NCI-H524 treated with DMSO at 0.1 percent for 48 hours (cell line): Measurements from ENCODE around the gene DENND1A.

Experiments
- DNase-seq: peaks from one replicate; lab custom pipeline; 2025; lab: John Stamatoyannopoulos, UW

DENND1A gene

DNA sequence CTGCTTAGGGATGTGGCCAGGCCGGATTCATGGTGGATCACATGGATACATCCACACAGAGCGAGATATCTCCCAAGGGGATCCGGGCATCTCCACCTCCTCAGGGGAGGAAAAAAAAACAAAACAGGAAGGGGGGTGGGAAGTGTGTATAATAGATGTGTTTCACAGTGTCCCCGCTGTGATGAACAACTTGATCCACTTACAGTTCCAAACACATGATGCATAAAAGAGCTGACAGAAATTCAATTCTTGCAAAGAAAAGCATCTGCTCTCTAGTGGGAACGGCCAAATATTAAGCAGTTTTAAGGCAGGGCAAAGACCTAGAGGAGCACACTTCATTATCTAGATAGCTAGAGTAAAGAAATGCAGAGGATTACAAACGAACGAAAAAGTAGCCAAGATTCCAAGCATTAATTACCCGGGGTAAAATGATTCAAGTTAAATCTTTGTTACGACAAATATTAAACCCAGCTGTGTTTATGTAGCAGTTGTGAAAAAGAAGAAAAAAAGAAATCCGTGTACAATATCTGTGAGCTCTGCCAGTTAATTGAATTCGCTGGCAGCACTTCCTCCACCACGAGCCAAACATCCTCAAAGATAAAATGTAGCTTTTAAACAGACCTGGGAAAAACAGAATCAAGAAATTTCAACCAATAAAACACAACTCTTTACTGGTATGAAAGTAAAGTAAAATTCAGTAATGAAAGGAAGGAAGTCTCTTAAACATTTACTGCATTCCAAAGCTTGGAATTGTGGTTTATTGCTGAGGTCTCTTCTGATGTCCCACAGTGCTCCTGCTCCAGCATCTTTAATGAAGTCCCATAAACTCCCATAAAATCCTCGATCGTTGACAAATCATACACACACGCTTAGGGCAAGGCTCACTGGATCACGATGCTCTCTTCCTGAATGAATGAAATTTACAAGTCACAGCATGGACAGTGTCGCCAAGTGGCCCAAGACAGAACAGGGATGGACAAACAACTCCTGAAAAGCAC lies 360.9 kb downstream of the DENND1A start:
- DNase-seq = no peak

DNA sequence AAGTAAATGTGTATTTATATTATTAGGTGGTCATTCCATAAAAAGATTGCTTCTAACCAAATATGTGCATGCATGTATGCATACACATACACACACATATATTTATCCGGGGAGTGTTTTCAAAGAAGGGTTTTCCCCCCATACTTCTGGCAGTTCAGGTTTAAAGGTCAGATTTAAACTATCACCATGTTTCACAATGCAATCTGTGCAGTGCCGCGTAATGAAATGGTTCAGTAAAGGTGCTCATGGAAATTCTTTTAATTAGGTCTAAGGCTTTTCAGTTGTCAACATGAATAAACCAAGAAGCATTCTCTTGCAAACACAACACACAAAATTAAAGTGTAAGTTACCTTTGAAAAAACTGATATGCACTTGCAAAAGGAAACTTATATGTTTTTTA lies 362.9 kb downstream of the DENND1A start:
- DNase-seq = no peak

DNA sequence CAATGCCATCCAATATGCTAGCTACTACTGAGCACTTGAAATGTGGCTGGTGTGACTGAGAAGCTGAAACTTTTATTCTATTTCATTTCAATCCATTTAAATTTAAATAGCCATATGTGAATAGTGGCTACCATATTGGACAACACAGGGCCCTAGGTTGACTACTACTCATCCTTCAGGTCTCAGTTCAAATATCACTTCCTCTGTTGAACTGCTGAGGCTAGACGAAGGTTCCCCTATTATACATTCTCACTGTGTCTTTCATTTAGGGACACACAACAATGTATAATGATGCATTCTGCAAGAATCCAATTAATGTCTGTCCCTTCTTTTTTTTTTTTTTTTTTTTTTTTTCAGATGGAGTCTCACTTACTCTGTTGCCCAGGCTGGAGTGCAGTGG lies 365.3 kb downstream of the DENND1A start:
- DNase-seq = no peak

DNA sequence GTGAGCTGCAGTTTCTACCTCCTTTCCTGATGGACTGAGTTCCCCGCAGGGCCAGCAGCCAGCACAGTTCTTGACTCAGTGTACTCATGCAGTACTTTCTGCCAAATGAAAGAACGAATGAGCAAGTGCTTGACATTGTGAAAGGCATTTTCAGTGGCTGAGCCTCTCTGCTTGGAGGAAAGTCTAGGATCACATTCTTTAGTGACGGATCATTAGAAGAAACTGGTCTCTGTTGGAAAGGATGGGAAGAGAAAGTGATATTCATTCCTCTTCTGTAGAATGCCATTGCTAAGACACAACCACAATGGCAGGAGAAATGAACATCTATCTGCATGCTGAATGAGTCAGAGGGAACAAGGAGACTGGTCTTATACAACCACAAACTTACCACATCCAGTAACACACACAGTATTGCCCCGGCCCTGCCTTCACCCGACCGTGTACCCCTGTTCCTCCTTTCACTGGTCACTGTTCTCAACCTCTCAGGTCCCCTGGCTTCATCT lies 367.0 kb downstream of the DENND1A start:
- DNase-seq = no peak

DNA sequence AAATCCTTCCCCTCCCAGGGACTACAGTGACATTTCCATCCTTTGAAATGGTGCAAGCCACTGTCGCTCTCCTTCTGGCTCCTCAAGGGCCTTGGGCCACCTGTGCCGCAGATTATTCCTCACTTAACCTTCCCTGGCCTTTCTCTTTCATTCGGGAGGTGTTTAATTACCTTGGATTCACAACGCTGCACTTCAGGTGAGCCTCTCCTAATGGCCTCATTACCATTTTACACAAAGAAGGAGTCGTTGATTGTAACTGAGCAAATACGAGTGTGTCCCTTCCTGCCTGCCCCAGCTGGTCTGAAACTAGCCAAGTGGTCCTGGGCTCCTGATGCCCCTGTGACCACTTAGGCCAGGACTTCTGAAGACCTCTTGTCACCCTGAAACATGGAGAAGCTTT lies 368.9 kb downstream of the DENND1A start:
- DNase-seq = peak; percentile 71

DNA sequence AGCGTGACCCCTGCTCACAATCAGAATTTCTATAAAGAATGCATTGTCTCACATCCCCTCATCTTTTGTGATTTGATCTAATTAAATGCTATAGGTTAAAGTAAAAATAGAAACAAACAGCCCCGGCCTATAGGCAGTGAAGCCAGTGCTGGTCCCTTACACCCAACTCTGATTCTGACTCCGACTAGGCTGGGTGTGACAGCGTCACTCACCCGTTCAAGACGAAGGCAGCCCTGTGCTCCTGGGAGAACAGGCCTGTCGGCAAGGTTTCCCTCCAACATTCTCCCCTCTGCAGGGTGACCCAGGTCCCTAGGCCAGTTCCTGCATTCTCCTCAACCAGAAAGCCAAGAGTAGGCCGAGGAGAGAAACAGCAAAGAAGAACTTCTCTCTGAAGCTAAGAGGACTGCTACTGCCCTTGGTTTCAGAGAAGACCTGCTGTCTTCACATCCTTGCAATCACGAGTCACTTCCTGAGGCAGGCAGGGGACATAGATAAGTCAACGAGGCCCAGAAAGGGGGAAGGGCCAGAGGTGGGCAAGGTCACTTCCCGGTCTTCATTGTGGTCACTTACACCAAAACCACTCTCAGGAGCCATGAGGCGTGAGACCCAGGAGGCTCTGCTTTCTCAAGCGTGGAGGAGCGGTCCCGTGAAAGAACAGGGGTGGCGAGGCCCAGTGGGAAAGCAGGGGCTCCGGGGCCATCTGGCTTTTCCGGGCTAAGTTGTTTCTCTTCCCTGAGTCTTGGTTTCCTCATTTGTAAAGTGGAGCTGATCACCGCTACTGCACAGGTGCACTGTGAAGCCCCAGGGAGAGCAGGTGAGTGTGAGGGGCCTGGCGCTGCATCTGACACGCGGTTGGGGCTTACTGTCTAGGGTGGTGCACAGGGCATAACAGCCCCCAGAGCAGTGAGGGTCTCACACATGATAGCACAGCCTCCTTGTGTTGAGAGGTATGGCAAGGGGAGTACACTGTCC lies 373.2 kb downstream of the DENND1A start:
- no peak for DNase-seq

DNA sequence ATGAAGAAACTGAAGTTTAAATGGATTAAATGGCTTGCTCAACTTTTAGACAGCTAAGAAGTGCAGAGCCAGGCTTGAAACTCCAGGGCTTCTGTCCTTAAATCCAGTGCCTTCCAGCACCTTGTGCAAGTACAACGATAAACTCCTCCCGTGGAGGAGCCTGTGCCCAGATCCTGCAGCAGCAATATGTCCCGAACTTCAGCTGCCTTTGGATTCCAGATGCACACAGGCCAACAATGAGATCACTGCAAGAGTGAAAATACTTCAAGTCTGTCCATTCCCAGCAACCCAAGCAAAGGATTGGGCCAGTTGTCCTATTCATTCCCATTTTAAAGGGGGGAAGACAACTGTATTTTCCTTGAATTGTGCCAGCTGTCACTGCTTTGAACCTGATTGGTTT lies 374.3 kb downstream of the DENND1A start:
- no peak for DNase-seq

DNA sequence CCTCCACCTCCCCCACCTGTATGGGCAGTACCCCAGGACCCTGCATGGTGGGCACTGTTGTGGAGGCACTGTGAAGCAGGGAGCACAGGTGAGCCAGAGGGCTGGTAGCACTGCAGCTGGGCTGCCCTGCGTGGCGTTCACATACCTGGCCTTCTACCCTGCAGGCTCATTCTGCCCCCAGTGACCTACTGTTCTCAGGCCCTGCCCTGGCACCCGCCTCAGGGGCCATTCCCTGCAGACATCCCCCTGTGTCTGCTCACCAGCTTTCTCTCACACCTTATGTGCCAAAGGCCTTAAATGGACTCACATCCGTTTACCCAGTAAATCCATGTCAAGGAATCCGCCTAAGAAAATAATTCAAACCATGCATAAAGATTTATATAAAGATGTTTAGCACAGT lies 377.4 kb downstream of the DENND1A start:
- DNase-seq = no peak

DNA sequence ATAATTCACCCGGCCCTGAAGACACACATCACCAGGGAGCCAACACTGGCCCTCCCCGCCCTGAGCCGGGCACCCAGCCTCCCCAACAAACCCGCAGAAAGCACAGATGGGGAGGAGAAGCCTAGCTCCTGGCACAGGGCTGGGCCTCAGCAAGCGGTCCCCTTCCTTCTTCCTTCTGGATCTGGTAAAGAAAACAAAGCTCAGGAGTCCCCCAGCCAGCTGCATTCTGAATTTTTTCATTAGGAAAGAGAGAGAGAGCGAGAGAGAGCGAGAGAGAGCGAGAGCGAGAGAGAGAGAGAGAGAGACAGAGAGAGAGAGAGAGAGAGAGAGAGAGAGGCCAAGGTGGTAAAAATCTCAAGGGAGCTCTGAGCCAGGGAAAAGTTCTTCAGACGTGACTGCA lies 378.2 kb downstream of the DENND1A start:
- DNase-seq = no peak

DNA sequence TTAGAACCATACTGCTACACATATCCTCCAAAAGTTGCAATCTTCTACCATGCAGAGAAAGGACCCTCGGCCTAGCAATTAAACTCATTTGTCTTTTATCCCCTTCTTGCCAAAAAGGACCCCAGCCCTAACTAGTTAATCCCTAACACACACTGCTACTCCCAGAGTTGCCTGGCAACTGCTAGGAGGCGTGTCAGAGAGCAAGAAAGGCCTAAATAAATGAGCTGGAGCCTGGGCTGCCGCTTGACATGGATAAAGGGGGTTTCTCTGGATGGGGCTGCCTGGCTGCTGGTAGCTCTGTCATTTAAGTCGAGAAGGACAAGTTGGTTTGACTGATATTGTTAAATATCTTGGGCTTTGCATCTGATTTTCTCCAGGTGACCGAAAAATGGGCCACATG lies 379.1 kb downstream of the DENND1A start:
- no peak for DNase-seq

DNA sequence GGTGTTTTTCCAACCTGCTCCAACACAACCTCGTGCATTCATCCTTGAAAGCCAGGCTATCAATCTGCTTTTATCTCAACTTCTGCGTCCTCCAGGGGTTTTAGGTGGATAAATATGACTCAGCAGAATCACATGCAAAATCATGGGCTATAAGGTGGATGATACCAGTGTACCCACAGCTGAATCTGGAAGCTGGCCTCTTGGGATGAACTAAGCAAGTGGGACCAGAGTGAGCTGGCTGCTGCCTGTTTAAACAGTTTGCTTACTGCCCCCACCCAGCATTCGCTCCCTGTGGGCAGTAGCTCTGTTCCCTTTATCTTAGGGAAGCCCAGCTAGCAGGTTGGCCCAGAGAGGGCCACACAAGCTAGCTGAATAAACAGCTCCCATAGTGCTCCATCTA lies 379.9 kb downstream of the DENND1A start:
- DNase-seq = no peak

DNA sequence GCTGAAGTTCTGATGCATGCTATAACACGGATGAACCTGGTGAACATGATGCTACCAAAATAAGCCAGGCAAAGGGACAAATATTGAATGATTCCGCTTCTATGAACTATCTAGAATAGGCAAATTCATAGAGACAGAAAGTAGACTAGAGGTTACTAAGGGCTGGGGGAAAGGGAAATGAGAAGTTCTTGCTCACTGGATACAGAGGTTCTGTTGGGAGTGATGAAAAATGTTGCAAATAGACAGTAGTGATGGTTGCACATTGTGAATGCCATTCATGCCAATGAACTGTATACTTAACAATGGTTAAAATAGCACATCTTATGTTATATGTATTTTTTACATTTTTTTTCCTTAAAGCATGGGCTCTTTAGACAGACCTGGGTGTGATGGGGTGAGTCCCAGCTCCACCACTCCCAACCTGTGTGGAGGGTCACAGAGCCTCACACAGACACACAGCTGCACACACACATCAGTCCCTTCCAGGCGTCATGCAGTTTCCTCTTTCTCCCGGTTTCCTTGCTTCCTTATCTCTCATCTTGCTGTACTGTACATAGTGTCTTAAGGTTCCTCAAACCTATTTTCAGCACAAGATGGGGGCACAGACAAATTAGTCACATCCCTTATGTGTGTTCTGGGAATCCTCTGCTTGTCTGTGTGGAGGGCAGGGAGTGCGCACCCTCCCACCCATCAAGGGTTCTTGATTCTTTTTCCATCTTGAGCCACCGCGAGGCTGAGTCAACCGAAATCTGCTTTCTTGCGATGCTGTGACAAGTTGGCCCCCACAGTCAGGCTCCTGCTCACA lies 381.0 kb downstream of the DENND1A start:
- DNase-seq = no peak

DNA sequence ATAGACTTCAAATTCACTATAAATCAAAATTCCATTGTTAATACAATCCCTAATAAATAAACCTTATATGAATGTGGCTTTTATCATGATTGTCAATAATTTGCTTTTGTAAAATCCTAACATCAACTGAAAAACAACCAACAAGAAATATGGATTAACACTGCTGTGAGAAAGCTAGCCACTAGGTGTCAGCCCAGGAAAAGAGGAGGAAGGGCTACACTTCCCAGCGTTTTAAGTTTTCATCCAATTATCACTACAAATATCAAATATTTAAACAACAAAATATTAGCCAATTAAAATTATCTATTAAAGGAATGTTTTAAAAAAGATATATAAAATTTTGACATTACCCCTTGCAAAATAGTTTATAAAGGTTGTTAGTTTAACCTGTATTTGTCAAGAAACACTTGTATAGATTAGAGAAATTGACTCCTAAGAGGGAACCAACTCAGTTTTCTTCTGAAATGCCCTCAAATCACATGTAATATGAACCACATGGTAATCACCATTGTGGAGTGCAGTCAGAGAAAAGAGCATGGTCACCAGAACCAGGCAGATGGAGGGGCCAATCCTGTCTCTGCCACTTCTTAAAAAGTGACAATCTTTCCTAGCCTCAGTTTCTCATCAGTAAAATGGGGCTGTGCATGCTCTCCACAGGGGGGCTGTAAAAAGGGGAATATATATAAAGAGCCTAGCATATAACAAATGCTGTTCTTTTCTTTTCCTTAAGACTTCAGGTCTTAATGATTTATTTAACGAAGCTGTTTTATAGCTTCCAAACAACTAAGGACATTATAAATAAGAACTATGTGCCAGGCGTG lies 385.7 kb downstream of the DENND1A start:
- DNase-seq = peak; percentile 11

DNA sequence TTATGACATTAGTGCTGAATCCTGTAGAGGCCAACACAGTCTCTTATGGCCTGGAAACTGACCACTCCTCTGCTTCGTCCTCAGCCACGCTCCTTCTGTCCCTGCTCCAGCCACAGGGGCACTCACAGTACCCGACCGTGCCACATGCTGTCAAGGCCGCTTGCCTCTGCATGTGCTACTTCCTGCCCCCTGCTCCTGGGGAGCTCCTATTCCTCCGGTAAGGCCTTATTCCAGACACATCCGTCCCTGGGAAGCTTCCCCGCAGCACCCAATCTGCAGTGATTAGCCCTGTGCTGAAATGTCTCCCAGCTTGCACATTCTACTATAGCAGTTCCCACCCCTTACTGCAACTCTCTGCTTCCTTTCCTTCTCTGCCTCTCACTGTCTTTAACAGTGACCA lies 386.4 kb downstream of the DENND1A start:
- DNase-seq = no peak

DNA sequence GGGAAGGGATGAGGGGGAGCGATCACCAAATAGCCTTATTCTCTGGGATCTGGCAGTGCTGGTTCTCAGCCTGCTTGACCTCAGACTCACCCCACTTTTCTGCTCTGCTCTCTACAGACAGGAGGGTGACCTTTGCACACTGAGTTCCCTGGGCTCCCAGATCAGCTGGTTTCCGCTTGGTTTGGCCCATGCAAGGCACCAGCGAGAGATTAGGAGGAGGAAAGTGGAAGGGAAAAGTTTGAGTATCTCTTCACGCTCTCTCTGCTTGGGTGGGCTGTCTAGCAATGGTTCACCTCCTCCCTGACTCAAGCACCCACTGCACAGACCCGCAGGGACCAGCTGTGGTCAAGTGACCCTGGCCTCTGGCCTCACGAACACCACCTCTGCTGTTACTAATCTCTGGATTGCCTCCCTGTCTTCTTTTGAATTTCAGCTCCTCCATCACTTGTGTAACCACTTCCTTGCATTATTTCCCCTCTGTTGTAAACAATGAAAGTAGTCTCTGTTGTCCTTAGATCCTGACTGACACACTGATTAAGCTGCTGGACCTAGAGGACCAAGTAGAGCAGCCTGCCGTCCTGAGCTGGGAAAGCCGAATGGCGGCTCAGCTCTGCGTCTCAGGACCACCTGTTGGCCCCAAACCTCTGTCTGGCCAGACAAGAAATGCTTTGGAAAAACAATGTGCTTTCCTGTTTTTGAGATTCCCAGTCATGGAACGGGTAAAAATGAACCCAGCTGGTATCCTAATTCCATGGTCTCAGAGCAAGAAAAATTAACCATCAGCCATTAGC lies 387.3 kb downstream of the DENND1A start:
- DNase-seq = no peak

DNA sequence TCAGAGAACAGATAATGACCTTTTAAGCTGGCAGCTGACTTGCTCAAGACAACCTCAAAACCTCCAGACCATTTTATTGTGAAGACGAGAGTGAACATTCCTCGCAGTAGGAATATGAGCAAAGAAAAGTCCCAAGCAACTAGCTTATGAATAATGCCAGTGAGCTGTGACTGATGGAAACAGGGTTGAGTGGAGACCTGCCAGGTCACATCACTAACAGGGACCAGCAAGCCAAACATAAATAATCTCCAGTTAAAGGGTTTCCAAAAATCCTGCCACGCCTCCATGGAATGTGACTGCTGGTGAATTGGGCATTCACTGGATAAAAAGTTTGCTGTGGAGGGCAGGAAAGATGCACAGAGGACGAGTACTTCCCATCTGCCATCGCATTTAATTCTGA lies 388.5 kb downstream of the DENND1A start:
- DNase-seq = no peak

DNA sequence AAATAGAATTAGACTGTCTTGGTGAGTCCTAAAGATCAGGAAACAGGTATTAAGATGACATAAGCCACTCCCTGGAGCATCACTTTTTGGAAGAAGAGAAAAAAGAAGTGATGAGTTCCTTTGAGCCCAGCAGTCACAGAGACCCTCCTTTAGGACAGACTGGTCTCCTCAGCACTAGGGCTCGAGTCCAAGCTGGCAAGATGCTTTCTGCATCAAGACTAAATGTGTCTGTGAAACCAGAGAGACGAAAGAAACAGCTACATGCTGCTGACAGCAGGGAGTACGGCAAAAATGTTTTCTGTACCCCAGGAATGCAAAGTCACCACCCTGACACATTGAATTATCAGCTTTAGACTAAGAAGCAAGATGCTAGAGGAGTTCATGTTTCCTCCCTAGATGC lies 389.5 kb downstream of the DENND1A start:
- no peak for DNase-seq

DNA sequence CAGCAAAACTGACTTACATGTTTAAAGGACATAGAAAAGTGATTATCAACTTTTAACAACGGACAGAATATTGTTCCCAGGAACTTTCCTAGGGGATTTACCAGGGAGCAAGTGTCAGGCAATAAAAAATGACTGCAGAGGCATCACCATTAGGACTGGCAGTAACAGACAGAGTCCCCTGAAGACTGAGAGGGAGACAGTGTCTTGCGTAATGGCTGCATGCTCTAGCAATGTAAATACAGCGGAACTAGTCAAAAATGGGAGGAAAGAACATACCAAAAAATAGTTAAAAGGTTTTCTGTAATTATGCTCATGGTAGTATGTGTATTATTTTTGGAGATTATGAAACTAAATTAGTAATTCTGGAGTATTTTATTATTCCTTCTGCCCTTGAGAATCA lies 392.1 kb downstream of the DENND1A start:
- DNase-seq = no peak

DNA sequence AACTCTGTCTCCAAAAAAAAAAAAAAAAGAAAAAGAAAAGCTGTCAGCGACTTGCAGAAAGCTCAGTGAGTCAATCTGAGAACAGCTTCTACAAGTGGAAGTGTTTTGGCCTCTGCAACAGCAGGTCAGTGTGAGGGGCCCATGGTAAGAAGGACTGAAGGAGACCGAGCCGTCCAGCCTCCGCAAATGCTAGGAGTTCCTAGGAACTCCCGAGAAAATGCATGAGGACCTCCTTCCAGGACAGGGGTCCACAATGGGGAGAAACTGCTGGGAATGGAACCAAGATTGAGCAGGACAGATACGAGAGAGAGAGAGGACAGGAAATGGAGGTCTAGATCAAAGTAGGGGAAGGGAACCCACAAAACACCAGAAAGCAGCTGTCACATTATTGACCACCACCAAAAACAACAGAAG lies 393.5 kb downstream of the DENND1A start:
- DNase-seq = no peak

DNA sequence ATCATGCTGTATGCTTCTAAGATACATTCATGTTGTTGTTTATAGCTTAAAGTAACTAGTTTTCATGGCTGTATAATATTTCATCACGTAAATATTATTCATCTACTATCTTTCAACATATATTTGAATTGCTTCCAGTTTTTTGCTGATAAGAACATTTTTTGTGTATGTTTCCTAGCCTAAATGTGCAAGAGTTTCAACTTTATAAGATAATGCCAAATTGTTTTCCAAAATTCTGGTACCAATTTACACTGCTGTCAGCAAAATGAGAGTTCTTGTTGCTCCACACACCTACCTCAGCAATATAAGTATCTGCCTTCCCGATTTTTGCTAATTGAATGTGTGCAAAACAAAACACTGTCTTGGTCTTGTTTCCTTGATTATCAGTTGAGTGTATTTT lies 395.6 kb downstream of the DENND1A start:
- no peak for DNase-seq
